IMR-90 (cell line): Measurements from ENCODE around the gene ACOT12. TPM values are rescaled to one million over a fixed set of nuclear protein-coding genes. Genes with fewer than 3 reads are reported as not detected.

ENCODE experiments used
- ATAC-seq: fragments of 200-7000 bp; cut with Tn5 transposase; 2 replicates; pipeline ENCODE4 v1.9.1; 2020; ENCODE audit warnings: low read depth, mild to moderate bottlenecking, moderate library complexity
- BruUV-seq: library from RNA; stranded (reverse); fragments of 400-500 nt; replicated peaks from 2 replicates; lab custom pipeline; 2021; lab: Mats Ljungman, UMichigan
- CTCF ChIA-PET: fragments of 300-600 bp; formaldehyde crosslinking; extraction: SDS; loops from one replicate; lab custom pipeline; 2021; ENCODE audit warnings: antibody characterized with exemption; lab: Yijun Ruan, JAX
- POLR2A ChIA-PET: fragments of 300-600 bp; sonication (Branson Sonifier 250); formaldehyde crosslinking; loops from one replicate; lab custom pipeline; 2022; ENCODE audit warnings: antibody characterized with exemption; ENCODE audit not compliant: unreplicated experiment; lab: Charles Lee
- DNase-seq: peaks from one replicate; pipeline ENCODE4 v3.0.0; 2013
- H2AFZ ChIP-seq: replicated peaks from 2 replicates; pipeline ENCODE3; 2013; ENCODE audit warnings: low read length, mild to moderate bottlenecking; ENCODE audit not compliant: poor library complexity
- H2AK5ac ChIP-seq: 2 replicates; pipeline ENCODE4 v1.6.1; 2013; ENCODE audit warnings: low read depth, low read length, inconsistent platforms
- H2AK9ac ChIP-seq: replicated peaks from 2 replicates; pipeline ENCODE3; 2013; ENCODE audit warnings: mild to moderate bottlenecking, low read depth, low read length, moderate library complexity; ENCODE audit not compliant: poor library complexity
- H2BK120ac ChIP-seq: 2 replicates; pipeline ENCODE4 v1.6.1; 2013; ENCODE audit warnings: low read depth, low read length, inconsistent platforms
- H2BK15ac ChIP-seq: 3 replicates; pipeline ENCODE4 v1.6.1; 2013; ENCODE audit warnings: low read depth, low read length, inconsistent platforms
- H2BK20ac ChIP-seq: 2 replicates; pipeline ENCODE4 v1.6.1; 2013; ENCODE audit warnings: low read depth, mild to moderate bottlenecking, inconsistent platforms, low read length, moderate library complexity
- H2BK5ac ChIP-seq: 2 replicates; pipeline ENCODE4 v1.6.1; 2013; ENCODE audit warnings: mild to moderate bottlenecking, low read depth, low read length, inconsistent platforms; ENCODE audit not compliant: poor library complexity, severe bottlenecking
- H3K14ac ChIP-seq: replicated peaks from 2 replicates; pipeline ENCODE4 v1.6.1; 2013; ENCODE audit warnings: low read depth, low read length, inconsistent platforms
- H3K18ac ChIP-seq: 2 replicates; pipeline ENCODE4 v1.6.1; 2013; ENCODE audit warnings: low read depth, low read length, control low read depth
- H3K23ac ChIP-seq: 2 replicates; pipeline ENCODE4 v1.6.1; 2013; ENCODE audit warnings: low read depth, low read length, inconsistent platforms
- H3K27ac ChIP-seq: 2 replicates; pipeline ENCODE4 v1.5.1; 2013; ENCODE audit warnings: mild to moderate bottlenecking, control low read depth, low read length; ENCODE audit not compliant: insufficient read depth
- H3K27me3 ChIP-seq: 2 replicates; pipeline ENCODE4 v1.6.1; 2013; ENCODE audit warnings: low read length; ENCODE audit not compliant: control insufficient read depth, insufficient read depth
- H3K36me3 ChIP-seq: 2 replicates; pipeline ENCODE4 v1.6.1; 2013; ENCODE audit warnings: low read length, mixed read lengths; ENCODE audit not compliant: control insufficient read depth, insufficient read depth
- H3K4ac ChIP-seq: 2 replicates; pipeline ENCODE4 v1.6.1; 2013; ENCODE audit warnings: low read depth, low read length, inconsistent platforms
- H3K4me1 ChIP-seq: 2 replicates; pipeline ENCODE4 v1.6.1; 2013; ENCODE audit warnings: low read length, mixed read lengths; ENCODE audit not compliant: control insufficient read depth, insufficient read depth
- H3K4me2 ChIP-seq: 2 replicates; pipeline ENCODE4 v1.6.1; 2013; ENCODE audit warnings: low read depth, mild to moderate bottlenecking, control low read depth, low read length, moderate library complexity
- H3K4me3 ChIP-seq: 2 replicates; pipeline ENCODE4 v1.5.1; 2013; ENCODE audit warnings: low read depth, mild to moderate bottlenecking, control low read depth, low read length, moderate library complexity; ENCODE audit not compliant: insufficient read depth
- H3K56ac ChIP-seq: 2 replicates; pipeline ENCODE4 v1.6.1; 2013; ENCODE audit warnings: low read length, inconsistent platforms; ENCODE audit not compliant: insufficient read depth; ENCODE audit errors: extremely low read depth
- H3K79me1 ChIP-seq, 2 experiments: 2 replicates each; pipeline ENCODE4 v1.6.1; 2013; ENCODE audit warnings: low read length in 2 of 2, inconsistent platforms in 1 of 2, low read depth in 1 of 2
- H3K9ac ChIP-seq: 2 replicates; pipeline ENCODE4 v1.6.1; 2013; ENCODE audit warnings: low read depth, low read length, control low read depth
- H3K9me1 ChIP-seq: 2 replicates; pipeline ENCODE4 v1.6.1; 2013; ENCODE audit warnings: low read length, inconsistent platforms; ENCODE audit not compliant: insufficient read depth
- H3K9me3 ChIP-seq: 2 replicates; pipeline ENCODE4 v1.6.1; 2013; ENCODE audit warnings: low read length; ENCODE audit not compliant: control insufficient read depth, insufficient read depth
- H4K20me1 ChIP-seq: 2 replicates; pipeline ENCODE4 v1.6.1; 2013; ENCODE audit warnings: low read length, inconsistent platforms; ENCODE audit not compliant: insufficient read depth
- H4K5ac ChIP-seq: 2 replicates; pipeline ENCODE4 v1.6.1; 2013; ENCODE audit warnings: mild to moderate bottlenecking, low read depth, low read length, control low read depth
- H4K8ac ChIP-seq, 2 experiments: 2 replicates each; pipeline ENCODE4 v1.6.1; 2013; ENCODE audit warnings: low read depth in 2 of 2, low read length in 2 of 2, control low read depth in 1 of 2, inconsistent platforms in 1 of 2
- H4K91ac ChIP-seq: 2 replicates; pipeline ENCODE4 v1.6.1; 2013; ENCODE audit warnings: low read depth, low read length, inconsistent platforms; ENCODE audit not compliant: insufficient read depth
- BHLHE40 ChIP-seq: fragments of 150-350 bp; IDR thresholded peaks from 2 replicates; pipeline ENCODE4 v1.6.1; 2016; ENCODE audit warnings: mild to moderate bottlenecking, low read depth, low read length
- CEBPB ChIP-seq: IDR thresholded peaks from 2 replicates; pipeline ENCODE4 v1.6.1; 2012; ENCODE audit warnings: low read depth, low read length, improper control_type of control experiment
- NFE2L2 ChIP-seq: fragments of 150-350 bp; IDR thresholded peaks from 2 replicates; pipeline ENCODE4 v1.6.1; 2016; ENCODE audit warnings: low read depth, mild to moderate bottlenecking, low read length
- RFX5 ChIP-seq: IDR thresholded peaks from 2 replicates; pipeline ENCODE4 v1.8.0; 2012; ENCODE audit warnings: low read depth, mild to moderate bottlenecking, low read length, moderate library complexity
- WGBS, 2 experiments: methylation state at CpG; one replicate each; pipeline versions ENCODE4 v1.1.5 to v1.1.7; 2013; ENCODE audit warnings: missing lambda C conversion rate in 2 of 2; ENCODE audit not compliant: insufficient read length in 1 of 2; ENCODE audit errors: extremely low coverage in 2 of 2; 5-methylcytosine and 5-hydroxymethylcytosine counted together
- dilution Hi-C: fragments of 300-500 bp; cut with HindIII; formaldehyde crosslinking; loops from one replicate; pipeline ENCODE4 v1.14.3; 2018; ENCODE audit warnings: low sequenced_read_pairs; ENCODE audit not compliant: unreplicated experiment
- in situ Hi-C: fragments of 300-500 bp; cut with MboI; formaldehyde crosslinking; loops from 3 replicates; pipeline ENCODE4 v1.14.3; 2019; ENCODE audit warnings: low sequenced_read_pairs, inconsistent platforms, mixed read lengths
- intact Hi-C: fragments of 100-400 bp; cut with micrococcal nuclease; formaldehyde crosslinking; loops from 2 replicates; pipeline ENCODE4 v1.10.0; 2022
- polyA plus RNA-seq, 3 experiments: library from polyadenylated mRNA; depleted of rRNA; stranded (reverse); fragments of >200 nt; gene quantifications; 2 replicates each; pipeline ENCODE4 v1.2.3, GENCODE V29; 2012; ENCODE audit warnings: low replicate concordance in 1 of 3
- total RNA-seq: library from RNA; depleted of rRNA; stranded (reverse); fragments of >200 nt; gene quantifications from 2 replicates; pipeline ENCODE4 v1.2.3, GENCODE V29; 2012
- TF ChIP-seq, protein P1 (sequence below): conservative IDR thresholded peaks from 2 replicates; pipeline ENCODE4 v1.5.1; 2012; ENCODE audit warnings: mild to moderate bottlenecking, low read depth, low read length, improper control_type of control experiment

ACOT12 gene
- total and polyA plus RNA-seq, 2 of the 4 experiments (the other 2 are of a cell fraction): not detected

DNA sequence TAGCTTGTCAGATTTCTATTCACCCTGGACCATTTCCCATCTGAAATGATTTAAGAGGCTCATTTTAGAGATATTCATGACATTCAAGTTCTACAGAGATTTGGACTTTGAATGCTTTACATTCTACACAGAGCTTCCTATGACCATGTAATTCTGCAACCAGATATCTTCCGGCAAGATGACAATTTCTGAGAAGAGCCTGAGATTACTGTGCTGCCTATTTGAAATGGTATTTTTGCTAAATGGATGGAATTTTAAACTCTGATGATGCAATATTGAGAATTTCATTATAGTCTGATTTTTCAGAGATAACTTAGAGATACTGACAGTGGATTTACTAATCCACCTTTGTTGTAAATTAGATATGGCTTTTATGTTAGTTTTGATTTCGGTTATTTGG is 16.0 kb upstream of the ACOT12 start:
- Histone ChIP-seq H3K36me3 (no peaks in the 10 kb centered on the region), H3K27me3 (no peaks in the 10 kb centered on the region), H3K4me2 (no peak overlapping the region), H3K4me1 (no peaks in the 10 kb centered on the region; the same call in 1 of the 2 replicates), H3K23ac (no peak overlapping the region), H3K79me1 (no peaks in the 10 kb centered on the region), H3K27ac (no peak overlapping the region), H2BK20ac (no peak overlapping the region), H3K9me1 (0 out of 2 replicates have a peak, but pooled peaks cover 3% of the 10 kb centered on the region), H4K8ac (no peak overlapping the region), H3K56ac (no peak overlapping the region), H2AFZ (no peak overlapping the region), H2AK9ac (no peak overlapping the region), H4K91ac (no peak overlapping the region), H2BK5ac (no peak overlapping the region), H3K9me3 (no peaks in the 10 kb centered on the region), H3K4ac (no peak overlapping the region), H4K5ac (no peak overlapping the region), H3K14ac (no peak overlapping the region), H3K4me3 (no peak overlapping the region), H2BK15ac (no peak overlapping the region), H3K18ac (no peak overlapping the region), H3K9ac (no peak overlapping the region), H2AK5ac (no peak overlapping the region), H4K20me1 (no peaks in the 10 kb centered on the region), H2BK120ac (no peak overlapping the region)
- TF ChIP-seq CEBPB (peak; percentile 78), BHLHE40 (no peak), RFX5 (no peak), NFE2L2 (no peak)
- TF ChIP-seq, protein P1, sequence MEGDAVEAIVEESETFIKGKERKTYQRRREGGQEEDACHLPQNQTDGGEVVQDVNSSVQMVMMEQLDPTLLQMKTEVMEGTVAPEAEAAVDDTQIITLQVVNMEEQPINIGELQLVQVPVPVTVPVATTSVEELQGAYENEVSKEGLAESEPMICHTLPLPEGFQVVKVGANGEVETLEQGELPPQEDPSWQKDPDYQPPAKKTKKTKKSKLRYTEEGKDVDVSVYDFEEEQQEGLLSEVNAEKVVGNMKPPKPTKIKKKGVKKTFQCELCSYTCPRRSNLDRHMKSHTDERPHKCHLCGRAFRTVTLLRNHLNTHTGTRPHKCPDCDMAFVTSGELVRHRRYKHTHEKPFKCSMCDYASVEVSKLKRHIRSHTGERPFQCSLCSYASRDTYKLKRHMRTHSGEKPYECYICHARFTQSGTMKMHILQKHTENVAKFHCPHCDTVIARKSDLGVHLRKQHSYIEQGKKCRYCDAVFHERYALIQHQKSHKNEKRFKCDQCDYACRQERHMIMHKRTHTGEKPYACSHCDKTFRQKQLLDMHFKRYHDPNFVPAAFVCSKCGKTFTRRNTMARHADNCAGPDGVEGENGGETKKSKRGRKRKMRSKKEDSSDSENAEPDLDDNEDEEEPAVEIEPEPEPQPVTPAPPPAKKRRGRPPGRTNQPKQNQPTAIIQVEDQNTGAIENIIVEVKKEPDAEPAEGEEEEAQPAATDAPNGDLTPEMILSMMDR: no peak
- DNase-seq (no peak), ATAC-seq (peak; percentile 56; the same call in 1 of the 2 replicates)
- in situ Hi-C loops (no loop called here), intact Hi-C loops (no loop called here), dilution Hi-C loops (no loop called here)
- POLR2A ChIA-PET: no interaction called here
- WGBS, 2 experiments: no CpG with 5 or more reads among the region's 2 CpGs
- BruUV-seq: no TSS peak
- CTCF ChIA-PET: no interaction called here
